WTC11 (cell line): ENCODE data around the gene ZNF654. TPM values are rescaled to one million over a fixed set of nuclear protein-coding genes. Genes with fewer than 3 reads are reported as not detected.

ENCODE experiments used
- ATAC-seq: fragments of 200-7000 bp; cut with Tn5 transposase; 2 replicates; pipeline ENCODE4 v1.10.0; 2021; ENCODE audit warnings: mild to moderate bottlenecking, moderate library complexity
- CTCF ChIA-PET: fragments of 300-600 bp; sonication (Branson Sonifier 250); formaldehyde crosslinking; loops from one replicate; lab custom pipeline; 2021; ENCODE audit warnings: antibody characterized with exemption; lab: Charles Lee
- POLR2A ChIA-PET: fragments of 350-600 bp; sonication (Branson Sonifier 250); formaldehyde crosslinking; loops from one replicate; lab custom pipeline; 2021; ENCODE audit warnings: antibody characterized with exemption; lab: Charles Lee
- DNase-seq: peaks from one replicate; pipeline ENCODE4 v3.0.0; 2021; ENCODE audit warnings: low spot score
- H3K27ac Mint-ChIP-seq: 2 replicates; pipeline ENCODE4 v1.8.0; 2021; ENCODE audit warnings: mixed read lengths
- H3K27me3 Mint-ChIP-seq: 2 replicates; pipeline ENCODE4 v1.8.0; 2021; ENCODE audit warnings: low read depth, mild to moderate bottlenecking, moderate library complexity, mixed read lengths
- H3K36me3 Mint-ChIP-seq: 2 replicates; pipeline ENCODE4 v1.8.0; 2021; ENCODE audit warnings: mixed read lengths
- H3K4me1 Mint-ChIP-seq: 2 replicates; pipeline ENCODE4 v1.8.0; 2022; ENCODE audit warnings: mixed read lengths
- H3K4me3 Mint-ChIP-seq: 2 replicates; pipeline ENCODE4 v1.8.0; 2021; ENCODE audit warnings: mild to moderate bottlenecking, moderate library complexity, mixed read lengths
- H3K9me3 Mint-ChIP-seq: 2 replicates; pipeline ENCODE4 v1.8.0; 2021; ENCODE audit warnings: mixed read lengths
- AFF4 ChIP-seq: sonication (generic); formaldehyde crosslinking; IDR thresholded peaks from 2 replicates; pipeline ENCODE4 v1.8.1; 2023; ENCODE audit warnings: mild to moderate bottlenecking, missing genetic modification reagents, borderline replicate concordance
- ATF2 ChIP-seq: sonication (generic); formaldehyde crosslinking; IDR thresholded peaks from 2 replicates; pipeline ENCODE4 v1.8.1; 2022; ENCODE audit warnings: low read depth, missing genetic modification reagents, borderline replicate concordance
- CBFB ChIP-seq: sonication (generic); formaldehyde crosslinking; IDR thresholded peaks from 2 replicates; pipeline ENCODE4 v1.8.1; 2022; ENCODE audit warnings: mild to moderate bottlenecking, low read depth, missing genetic modification reagents
- CREM ChIP-seq: sonication (generic); formaldehyde crosslinking; IDR thresholded peaks from 2 replicates; pipeline ENCODE4 v1.8.1; 2022; ENCODE audit warnings: mild to moderate bottlenecking, missing genetic modification reagents, moderate library complexity
- ETV6 ChIP-seq: sonication (generic); formaldehyde crosslinking; IDR thresholded peaks from 2 replicates; pipeline ENCODE4 v1.8.1; 2022; ENCODE audit warnings: mild to moderate bottlenecking, missing genetic modification reagents
- GABPB1 ChIP-seq: sonication (generic); formaldehyde crosslinking; IDR thresholded peaks from 2 replicates; pipeline ENCODE4 v1.8.1; 2023; ENCODE audit warnings: mild to moderate bottlenecking, missing genetic modification reagents
- GRHL2 ChIP-seq: fragments of 250-450 bp; sonication (Bioruptor Pico); IDR thresholded peaks from 2 replicates; pipeline ENCODE4 v1.8.0; 2022; ENCODE audit warnings: mild to moderate bottlenecking, moderate library complexity; ENCODE audit not compliant: insufficient replicate concordance, severe bottlenecking
- IRF1 ChIP-seq: sonication (generic); formaldehyde crosslinking; IDR thresholded peaks from 2 replicates; pipeline ENCODE4 v1.8.0; 2023; ENCODE audit warnings: missing genetic modification reagents
- KAT7 ChIP-seq: sonication (generic); formaldehyde crosslinking; IDR thresholded peaks from 2 replicates; pipeline ENCODE4 v1.8.1; 2023; ENCODE audit warnings: missing genetic modification reagents, mild to moderate bottlenecking, borderline replicate concordance
- MLX ChIP-seq: sonication (generic); formaldehyde crosslinking; IDR thresholded peaks from 2 replicates; pipeline ENCODE4 v1.8.1; 2023; ENCODE audit warnings: mild to moderate bottlenecking, missing genetic modification reagents, moderate library complexity
- NFE2L1 ChIP-seq: sonication (generic); formaldehyde crosslinking; IDR thresholded peaks from 2 replicates; pipeline ENCODE4 v1.8.1; 2023; ENCODE audit warnings: missing genetic modification reagents
- NFYB ChIP-seq: sonication (generic); formaldehyde crosslinking; conservative IDR thresholded peaks from 2 replicates; pipeline ENCODE4 v1.8.0; 2022; ENCODE audit warnings: low read depth, missing genetic modification reagents
- RORB ChIP-seq: fragments of 250-450 bp; sonication (Bioruptor Pico); IDR thresholded peaks from 2 replicates; pipeline ENCODE4 v1.9.0; 2021; ENCODE audit warnings: mild to moderate bottlenecking
- SMAD3 ChIP-seq: sonication (generic); formaldehyde crosslinking; IDR thresholded peaks from 2 replicates; pipeline ENCODE4 v1.8.0; 2022; ENCODE audit warnings: missing genetic modification reagents, mild to moderate bottlenecking, borderline replicate concordance
- SMAD4 ChIP-seq: sonication (generic); formaldehyde crosslinking; IDR thresholded peaks from 2 replicates; pipeline ENCODE4 v1.8.0; 2022; ENCODE audit warnings: mild to moderate bottlenecking, missing genetic modification reagents
- SP1 ChIP-seq: sonication (generic); formaldehyde crosslinking; conservative IDR thresholded peaks from 2 replicates; pipeline ENCODE4 v1.8.1; 2022; ENCODE audit warnings: missing genetic modification reagents
- STAT6 ChIP-seq: sonication (generic); formaldehyde crosslinking; conservative IDR thresholded peaks from 2 replicates; pipeline ENCODE4 v1.8.1; 2023; ENCODE audit warnings: mild to moderate bottlenecking, low read depth, missing genetic modification reagents, moderate library complexity
- TEAD1 ChIP-seq: sonication (generic); formaldehyde crosslinking; IDR thresholded peaks from 2 replicates; pipeline ENCODE4 v1.8.0; 2022; ENCODE audit warnings: mild to moderate bottlenecking, missing genetic modification reagents
- TEAD4 ChIP-seq: sonication (generic); formaldehyde crosslinking; IDR thresholded peaks from 2 replicates; pipeline ENCODE4 v1.8.0; 2022; ENCODE audit warnings: mild to moderate bottlenecking, missing genetic modification reagents
- TP53 ChIP-seq: sonication (generic); formaldehyde crosslinking; IDR thresholded peaks from 2 replicates; pipeline ENCODE4 v1.8.1; 2023; ENCODE audit warnings: mild to moderate bottlenecking, missing genetic modification reagents
- ZNF138 ChIP-seq: sonication (generic); formaldehyde crosslinking; conservative IDR thresholded peaks from 2 replicates; pipeline ENCODE4 v1.8.1; 2022; ENCODE audit warnings: mild to moderate bottlenecking, moderate library complexity, missing genetic modification reagents
- ZNF416 ChIP-seq: fragments of 250-450 bp; sonication (Bioruptor Pico); IDR thresholded peaks from 2 replicates; pipeline ENCODE4 v1.9.0; 2021; ENCODE audit warnings: mild to moderate bottlenecking, inconsistent platforms
- ZNF425 ChIP-seq: fragments of 250-450 bp; sonication (Bioruptor Pico); conservative IDR thresholded peaks from 2 replicates; pipeline ENCODE4 v1.9.0; 2021; ENCODE audit warnings: mild to moderate bottlenecking
- ZSCAN18 ChIP-seq: fragments of 250-450 bp; sonication (Bioruptor Pico); IDR thresholded peaks from 2 replicates; pipeline ENCODE4 v2.1.2; 2022; ENCODE audit warnings: mild to moderate bottlenecking, moderate library complexity
- total RNA-seq: library from RNA; stranded (reverse); gene quantifications from 3 replicates; pipeline ENCODE4 v1.2.3, GENCODE V29; 2021

The ZNF654 gene
- total RNA-seq, 1 experiment from 2014 or later = 7.0 TPM

GRCh38 chr3:88075497-88075896, 16.4 kb downstream of the ZNF654 start:
- DNase-seq (no peak), ATAC-seq (no peak)
- CTCF ChIA-PET = no interaction called here
- Mint-ChIP-seq H3K9me3 (0 out of 2 replicates have a peak, but pooled peaks cover 2% of the 10 kb centered on the region), H3K4me3 (no peak overlapping the region), H3K36me3 (peaks cover 3% of the 10 kb centered on the region; the same call in 1 of the 2 replicates), H3K4me1 (no peaks in the 10 kb centered on the region; the same call in 1 of the 2 replicates), H3K27me3 (no peaks in the 10 kb centered on the region), H3K27ac (no peak overlapping the region)
- TF ChIP-seq SP1 (CRISPR knock-in tag) (no peak), NFYB (CRISPR knock-in tag) (no peak), CREM (no peak), TEAD4 (no peak), CBFB (CRISPR knock-in tag) (no peak), MLX (no peak), TEAD1 (CRISPR knock-in tag) (no peak), ATF2 (CRISPR knock-in tag) (no peak), SMAD3 (CRISPR knock-in tag) (no peak), GABPB1 (CRISPR knock-in tag) (no peak), ZNF138 (CRISPR knock-in tag) (no peak), SMAD4 (CRISPR knock-in tag) (no peak), IRF1 (CRISPR knock-in tag) (no peak), TP53 (no peak), STAT6 (no peak), GRHL2 (CRISPR knock-in tag) (no peak), RORB (CRISPR knock-in tag) (no peak), ETV6 (CRISPR knock-in tag) (no peak), NFE2L1 (CRISPR knock-in tag) (no peak)
- POLR2A ChIA-PET = no interaction called here

GRCh38 chr3:88076712-88077111, 17.7 kb downstream of the ZNF654 start:
- no peaks in the 10 kb centered on the region; the same call in 1 of the 2 replicates for H3K4me1 Mint-ChIP-seq
- ATAC-seq (no peak), DNase-seq (no peak)
- CTCF ChIA-PET = no interaction called here
- POLR2A ChIA-PET = no interaction called here
- peaks cover 11% of the 10 kb centered on the region for H3K9me3 Mint-ChIP-seq
- H3K4me3 Mint-ChIP-seq = no peak overlapping the region
- H3K27ac Mint-ChIP-seq = no peak overlapping the region
- H3K36me3 Mint-ChIP-seq = peaks cover 6% of the 10 kb centered on the region
- no peaks in the 10 kb centered on the region for H3K27me3 Mint-ChIP-seq
- TF ChIP-seq KAT7 = no peak
- TF ChIP-seq ZNF425 (CRISPR knock-in tag) = no peak
- no peak for TF ChIP-seq AFF4
- TF ChIP-seq MLX = no peak
- no peak for TF ChIP-seq ZSCAN18 (CRISPR knock-in tag)
- TF ChIP-seq ZNF416 (CRISPR knock-in tag) = no peak
